ENCODE data around the gene PARD3. TPM values are rescaled to one million over a fixed set of nuclear protein-coding genes. Genes with fewer than 3 reads are reported as not detected.

PARD3 gene
- total and polyA plus RNA-seq, 10 of the 15 experiments (the other 5 are each of a cell fraction or from before 2014, with no cell fraction given): 2.6 to 43.1 (median 13.9) TPM

DNA sequence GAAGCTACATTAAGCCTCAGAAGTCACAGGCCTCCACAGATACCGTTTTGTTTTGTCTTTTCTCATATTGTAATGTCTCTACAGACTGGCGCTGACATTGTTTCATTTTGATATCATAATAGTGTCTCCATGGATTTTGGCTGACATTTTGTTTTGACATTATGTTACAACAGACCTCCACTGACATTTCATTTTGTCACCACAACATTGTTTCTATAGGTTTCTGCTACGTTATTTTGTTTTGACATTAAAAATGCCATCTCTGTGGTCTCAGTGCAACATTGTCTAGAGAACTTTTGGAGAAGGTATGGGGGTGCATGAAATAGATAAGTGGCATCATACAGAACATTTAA is 666.8 kb downstream of the PARD3 start (continued):
- TF ChIP-seq, protein P1, sequence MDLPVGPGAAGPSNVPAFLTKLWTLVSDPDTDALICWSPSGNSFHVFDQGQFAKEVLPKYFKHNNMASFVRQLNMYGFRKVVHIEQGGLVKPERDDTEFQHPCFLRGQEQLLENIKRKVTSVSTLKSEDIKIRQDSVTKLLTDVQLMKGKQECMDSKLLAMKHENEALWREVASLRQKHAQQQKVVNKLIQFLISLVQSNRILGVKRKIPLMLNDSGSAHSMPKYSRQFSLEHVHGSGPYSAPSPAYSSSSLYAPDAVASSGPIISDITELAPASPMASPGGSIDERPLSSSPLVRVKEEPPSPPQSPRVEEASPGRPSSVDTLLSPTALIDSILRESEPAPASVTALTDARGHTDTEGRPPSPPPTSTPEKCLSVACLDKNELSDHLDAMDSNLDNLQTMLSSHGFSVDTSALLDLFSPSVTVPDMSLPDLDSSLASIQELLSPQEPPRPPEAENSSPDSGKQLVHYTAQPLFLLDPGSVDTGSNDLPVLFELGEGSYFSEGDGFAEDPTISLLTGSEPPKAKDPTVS (IDR thresholded peaks at IDR 0.05; ENCODE audit: low read depth, low read length): no peak

GRCh38 chr10:34147641-34148304 is 667.3 kb downstream of the PARD3 start:
- ChIA-PET RAD21 (ENCODE audit: unreplicated experiment) (interaction anchor here (0.7 to 1.6 kb wide), 2 partner anchors 47 to 49 kb away, joined by 3 to 11 read pairs; no protein-coding TSS in a partner anchor), SMC1A (ENCODE audit: uncharacterized antibody, unreplicated experiment) (interaction anchor here (0.6 to 5.9 kb wide), 17 partner anchors 8 to 575 kb away, joined by 3 to 40 read pairs (median 3); no protein-coding TSS in a partner anchor)

More at GRCh38 chr10:34147641-34148304, 667.3 kb downstream of the PARD3 start:
- WGBS (ENCODE audit: insufficient coverage, insufficient replicate concordance, low lambda C conversion rate, missing lambda C conversion rate): 19% methylated on average over 4 of the region's 4 CpGs
- no peak overlapping the region for H3K4me2 ChIP-seq (ENCODE audit: control insufficient read depth, insufficient read depth)
- intact Hi-C loops (cut with micrococcal nuclease; ENCODE audit: unreplicated experiment) (loop anchor here (10.0 kb wide), 1 partner anchor 157 kb away; no protein-coding TSS in a partner anchor), in situ Hi-C loops (cut with MboI) (no loop called here)
- H3K9ac ChIP-seq (ENCODE audit: control insufficient read depth, insufficient read depth, low read length): no peak overlapping the region
- DNase-seq (ENCODE audit: low read depth, low spot score) (no peak), FAIRE-seq (no peak), ATAC-seq (no peak)
- no peak overlapping the region for H3K27ac ChIP-seq (ENCODE audit: control insufficient read depth, insufficient read depth)
- TF ChIP-seq NR2F1 (conservative IDR thresholded peaks at IDR 0.05): no peak
- TF ChIP-seq ZNF207 (IDR thresholded peaks at IDR 0.05; ENCODE audit: borderline replicate concordance): no peak
- no peak for TF ChIP-seq TCF12 (IDR thresholded peaks at IDR 0.05; ENCODE audit: low read depth, low read length)
- no peak for TF ChIP-seq E4F1 (IDR thresholded peaks at IDR 0.05; ENCODE audit: borderline replicate concordance, partially characterized antibody)
- TF ChIP-seq CBX3 (IDR thresholded peaks at IDR 0.05; ENCODE audit: borderline replicate concordance, low read depth): no peak
- no peak for TF ChIP-seq KDM1A (IDR thresholded peaks at IDR 0.05; ENCODE audit: borderline replicate concordance)
- TF ChIP-seq MYB (IDR thresholded peaks at IDR 0.05; ENCODE audit: borderline replicate concordance, low read depth, low read length): no peak
- TF ChIP-seq IKZF2 (IDR thresholded peaks at IDR 0.05): no peak
- no peak for TF ChIP-seq EED (IDR thresholded peaks at IDR 0.05; ENCODE audit: low read depth)
- TF ChIP-seq ATF7 (IDR thresholded peaks at IDR 0.05; ENCODE audit: low read depth): no peak
- TF ChIP-seq CBFB (IDR thresholded peaks at IDR 0.05; ENCODE audit: low read depth): no peak
- H3K36me3 ChIP-seq (ENCODE audit: control insufficient read depth in 2 of 2, insufficient read depth in 2 of 2, low read length in 1 of 2): no peaks in the 10 kb centered on the region
- no peaks in the 10 kb centered on the region for H4K20me1 ChIP-seq (ENCODE audit: control insufficient read depth, insufficient read depth)
- no peaks in the 10 kb centered on the region for H3K27me3 ChIP-seq (replicated peaks in 1 of 2; ENCODE audit: control insufficient read depth in 2 of 2, insufficient read depth in 2 of 2, low read length in 1 of 2)
- CTCF ChIA-PET: interaction anchor here (0.7 to 1.5 kb wide), 4 partner anchors 144 to 818 kb away, joined by 3 read pairs; no protein-coding TSS in a partner anchor
- no TSS peak for BruUV-seq (replicated peaks)
- no peaks in the 10 kb centered on the region for H3K9me3 ChIP-seq (replicated peaks; ENCODE audit: control insufficient read depth, insufficient read depth, low read length)
- H3K4me1 ChIP-seq (ENCODE audit: control insufficient read depth, insufficient read depth, low read length): no peaks in the 10 kb centered on the region
- H2AFZ ChIP-seq (ENCODE audit: control insufficient read depth, low read depth, low read length): no peak overlapping the region
- H3K4me3 ChIP-seq: no peak overlapping the region
- H3K79me2 ChIP-seq (ENCODE audit: control insufficient read depth, insufficient read depth, low read length): no peaks in the 10 kb centered on the region
- POLR2A ChIA-PET: interaction anchor here (0.6 to 1.1 kb wide), 3 partner anchors 9 to 366 kb away, joined by 3 to 4 read pairs (median 3); no protein-coding TSS in a partner anchor

Data from GM12878 (cell line).